Loucy (cell line): Measurements from ENCODE around the gene KDM3A.

Experiments used
- EZH2phosphoT487 ChIP-seq: fragments of 200-600 bp; IDR thresholded peaks from 2 replicates; pipeline ENCODE4 v1.6.1; 2018; ENCODE audit warnings: antibody characterized with exemption, mild to moderate bottlenecking, moderate library complexity, borderline replicate concordance
- TF ChIP-seq, protein P1 (sequence below): fragments of 200-600 bp; sonication (generic); conservative IDR thresholded peaks from 2 replicates; pipeline ENCODE4 v1.5.1; 2014; ENCODE audit warnings: mild to moderate bottlenecking, antibody characterized with exemption, low read length

DNA sequence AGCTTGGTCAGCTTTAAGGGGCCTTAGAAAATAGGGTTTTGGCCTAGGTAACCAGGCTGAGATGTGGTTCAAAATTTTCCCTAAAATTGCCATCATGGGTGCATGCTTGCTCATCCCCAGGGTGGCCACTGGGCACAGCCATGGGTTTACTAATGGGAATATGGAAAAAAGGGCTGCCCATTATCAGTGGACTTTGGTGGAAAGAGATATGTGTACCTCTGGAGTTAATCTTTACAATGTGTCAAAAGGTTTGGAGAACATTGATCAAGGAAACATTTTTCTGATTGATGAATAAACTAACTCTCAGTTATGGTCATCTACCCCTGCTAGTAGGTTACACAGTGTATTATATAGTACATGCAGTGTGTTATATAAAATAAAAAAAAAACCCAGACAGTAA, 13.1 kb downstream of the KDM3A start:
- TF ChIP-seq, protein P1, sequence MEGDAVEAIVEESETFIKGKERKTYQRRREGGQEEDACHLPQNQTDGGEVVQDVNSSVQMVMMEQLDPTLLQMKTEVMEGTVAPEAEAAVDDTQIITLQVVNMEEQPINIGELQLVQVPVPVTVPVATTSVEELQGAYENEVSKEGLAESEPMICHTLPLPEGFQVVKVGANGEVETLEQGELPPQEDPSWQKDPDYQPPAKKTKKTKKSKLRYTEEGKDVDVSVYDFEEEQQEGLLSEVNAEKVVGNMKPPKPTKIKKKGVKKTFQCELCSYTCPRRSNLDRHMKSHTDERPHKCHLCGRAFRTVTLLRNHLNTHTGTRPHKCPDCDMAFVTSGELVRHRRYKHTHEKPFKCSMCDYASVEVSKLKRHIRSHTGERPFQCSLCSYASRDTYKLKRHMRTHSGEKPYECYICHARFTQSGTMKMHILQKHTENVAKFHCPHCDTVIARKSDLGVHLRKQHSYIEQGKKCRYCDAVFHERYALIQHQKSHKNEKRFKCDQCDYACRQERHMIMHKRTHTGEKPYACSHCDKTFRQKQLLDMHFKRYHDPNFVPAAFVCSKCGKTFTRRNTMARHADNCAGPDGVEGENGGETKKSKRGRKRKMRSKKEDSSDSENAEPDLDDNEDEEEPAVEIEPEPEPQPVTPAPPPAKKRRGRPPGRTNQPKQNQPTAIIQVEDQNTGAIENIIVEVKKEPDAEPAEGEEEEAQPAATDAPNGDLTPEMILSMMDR = no peak
- TF ChIP-seq EZH2phosphoT487 = no peak
